NT2/D1 (cell line): ENCODE measurements around the gene FLOT1.

Experiments used
- SUZ12 ChIP-seq: IDR thresholded peaks from 2 replicates; pipeline ENCODE4 v1.6.1; 2011; ENCODE audit not compliant: insufficient read length, insufficient read depth; ENCODE audit errors: extremely low read depth
- YY1 ChIP-seq: IDR thresholded peaks from 2 replicates; pipeline ENCODE4 v1.6.1; 2011; ENCODE audit not compliant: insufficient read length, insufficient read depth
- ZNF274 ChIP-seq: IDR thresholded peaks from 2 replicates; pipeline ENCODE4 v1.6.1; 2011; ENCODE audit warnings: mild to moderate bottlenecking, low read depth, low read length

DNA sequence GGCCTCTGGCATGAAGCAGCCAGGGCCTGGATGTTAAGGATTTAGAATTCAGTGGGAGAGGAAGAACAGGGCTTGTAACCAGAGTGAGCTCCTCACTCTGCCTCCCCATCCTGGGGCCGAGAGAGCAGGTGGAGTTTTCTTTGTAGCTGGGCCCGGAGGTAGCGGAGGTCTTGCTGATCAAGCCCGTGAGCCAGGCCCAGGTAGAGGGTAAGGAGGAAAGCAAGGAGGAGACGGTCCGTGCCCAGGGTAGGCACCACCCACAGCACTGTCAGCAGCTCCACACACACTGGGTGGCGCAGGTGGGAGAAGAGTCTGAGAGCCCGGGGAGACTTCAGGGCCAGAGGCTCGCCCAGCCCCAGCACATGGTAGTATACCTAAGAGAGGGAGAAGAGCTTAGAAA is 53.9 kb downstream of the FLOT1 start:
- TF ChIP-seq YY1, result no peak
- TF ChIP-seq ZNF274, result no peak
- no peak for TF ChIP-seq SUZ12
